GM21529 (cell line): ENCODE data around the gene PKN1.
A peak's percentile ranks its signal among the peaks of the same experiment; 100 is the strongest.

ENCODE experiments used
- ATAC-seq: cut with Tn5 transposase; IDR thresholded peaks from one replicate; pipeline ENCODE4 v1.9.1; 2021; ENCODE audit not compliant: unreplicated experiment

Gene PKN1

DNA sequence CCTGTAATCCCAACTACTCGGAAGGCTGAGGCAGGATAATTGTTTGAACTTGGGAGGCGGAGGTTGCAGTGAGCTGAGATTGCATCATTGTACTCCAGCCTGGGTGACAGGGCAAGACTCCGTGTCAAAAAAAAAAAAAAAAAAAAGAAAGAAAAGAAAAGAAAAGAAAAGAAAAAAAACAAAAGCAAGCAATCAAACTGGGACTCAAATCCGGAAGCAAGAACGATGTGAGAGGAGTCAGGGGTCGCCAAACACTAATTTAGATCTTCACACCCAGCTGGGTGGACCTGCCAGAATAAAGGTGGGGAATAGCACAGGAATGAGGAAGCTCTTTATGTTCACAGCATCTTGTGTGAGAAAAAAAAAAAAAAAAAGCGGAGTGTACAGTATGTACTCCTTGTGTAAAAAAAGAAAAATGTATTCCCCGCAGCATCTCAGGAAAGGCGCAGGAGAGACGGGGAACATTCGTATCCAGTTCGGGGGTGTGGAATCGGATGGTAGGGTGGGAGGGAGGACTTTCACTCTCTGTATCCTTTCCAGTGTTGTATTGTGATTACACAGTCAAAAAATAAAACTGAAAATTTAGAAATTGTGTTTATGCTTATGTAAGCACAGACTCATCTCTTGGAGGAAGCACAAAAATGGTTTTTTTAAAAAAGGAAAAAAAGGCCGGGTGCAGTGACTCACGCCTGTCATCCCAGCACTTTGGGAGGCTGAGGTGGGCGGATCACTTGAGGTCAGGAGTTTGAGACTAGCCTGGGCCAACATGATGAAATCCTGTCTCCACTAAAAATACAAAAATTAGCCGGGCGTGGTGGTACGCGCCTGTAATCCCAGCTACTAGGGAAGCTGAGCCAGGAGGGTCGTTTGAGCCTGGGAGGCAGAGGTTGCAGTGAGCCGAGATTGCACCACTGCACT, 77.5 kb downstream of the PKN1 start:
- ATAC-seq = no peak

DNA sequence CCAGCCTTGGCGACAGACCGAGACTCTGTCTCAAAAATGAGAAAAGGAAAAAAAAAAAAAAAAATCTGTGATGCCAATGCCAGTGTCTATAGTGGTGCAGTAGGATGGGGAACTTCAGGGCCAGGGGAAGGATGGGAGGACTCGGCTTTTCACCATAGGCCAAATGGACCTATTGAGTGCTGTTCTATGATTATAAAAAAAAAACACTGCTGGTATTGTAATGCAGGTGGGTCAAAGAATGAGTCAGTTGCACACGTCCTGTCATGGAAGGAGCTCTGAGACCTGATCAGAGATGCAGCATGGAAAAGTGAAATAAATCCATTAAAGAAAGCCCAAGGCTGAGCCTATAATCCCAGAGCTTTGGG, 78.1 kb downstream of the PKN1 start:
- no peak for ATAC-seq

DNA sequence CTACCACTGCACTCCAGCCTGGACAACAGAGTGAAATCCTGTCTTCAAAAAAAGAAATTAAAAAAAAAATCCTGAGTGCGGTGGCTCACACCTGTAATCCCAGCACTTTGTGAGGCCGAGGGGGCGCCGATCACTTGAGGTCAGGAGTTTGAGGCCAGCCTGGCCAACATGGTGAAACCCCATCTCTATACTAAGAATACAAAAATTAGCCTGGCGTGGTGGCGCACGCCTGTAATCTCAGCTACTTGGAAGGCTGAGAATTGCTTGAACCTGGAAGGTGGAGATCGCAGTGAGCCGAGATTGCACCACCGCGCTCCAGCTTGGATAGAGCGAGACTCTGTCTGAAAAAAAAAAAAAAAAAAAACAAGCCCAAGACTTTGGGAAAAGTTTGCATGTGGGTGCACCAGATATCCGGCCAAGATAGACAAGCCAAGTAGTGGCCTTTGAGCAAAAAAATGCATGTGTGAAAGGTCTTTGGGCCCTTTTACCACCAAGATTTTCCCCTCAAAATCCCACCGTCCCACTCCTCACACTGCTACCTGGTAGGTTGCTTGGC, 79.4 kb downstream of the PKN1 start:
- no peak for ATAC-seq

DNA sequence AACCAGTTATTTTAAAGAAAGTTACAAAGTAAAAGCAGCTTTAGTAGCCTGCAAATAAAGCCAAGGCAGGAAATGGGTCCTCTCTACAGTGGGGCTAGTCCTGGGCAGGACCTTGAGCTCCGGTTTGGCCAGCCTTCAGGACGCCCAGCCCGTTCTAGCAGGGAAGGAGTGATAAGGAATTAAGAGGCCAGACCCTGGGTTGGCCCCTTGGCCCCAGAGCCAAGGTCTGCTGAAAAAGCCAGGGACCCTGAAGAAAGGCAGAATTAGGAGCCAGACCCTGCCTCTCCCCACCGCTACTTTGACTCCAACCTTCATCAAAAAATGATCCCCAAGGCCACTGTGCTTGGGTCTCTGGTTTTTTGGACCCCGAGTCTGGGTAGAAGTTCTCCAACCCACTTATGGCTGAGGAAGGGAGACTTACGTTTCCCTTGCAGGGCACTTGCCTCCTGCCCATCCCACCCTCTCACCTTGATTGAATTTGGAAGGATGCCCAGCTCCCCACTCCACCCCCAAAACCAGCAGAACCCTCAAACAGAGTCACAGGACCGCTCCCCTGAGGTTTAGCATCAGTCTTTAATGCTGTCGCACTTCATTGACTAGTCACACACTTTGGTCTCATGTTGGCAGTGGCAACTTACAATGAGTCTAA, 81.2 kb downstream of the PKN1 start:
- ATAC-seq = no peak

DNA sequence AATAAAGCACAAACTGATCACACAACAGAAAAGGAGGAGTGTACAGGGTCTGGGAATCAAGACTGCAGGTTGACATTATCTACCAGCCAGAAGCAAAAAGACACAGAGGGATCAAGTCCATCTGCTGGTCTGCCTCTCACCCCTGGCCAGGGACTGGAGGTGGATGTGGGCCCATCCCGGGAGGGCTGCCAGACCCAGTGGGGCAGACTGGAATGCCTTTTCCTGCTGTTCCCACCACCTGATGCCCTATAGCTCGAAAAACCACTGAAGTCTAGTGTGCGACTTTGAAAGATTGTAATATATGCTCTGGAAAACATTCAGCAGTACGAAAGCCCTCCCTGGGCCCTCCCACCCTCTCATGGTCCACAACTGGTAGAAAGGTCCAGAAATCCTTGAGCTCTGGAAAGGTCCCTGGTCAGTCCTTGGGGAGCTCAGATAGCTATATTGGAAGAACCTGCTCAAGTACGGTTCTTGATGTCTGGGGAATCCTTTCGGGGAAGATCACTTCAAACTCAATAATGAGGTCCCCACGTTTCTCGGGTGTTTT, 82.5 kb downstream of the PKN1 start:
- no peak for ATAC-seq

DNA sequence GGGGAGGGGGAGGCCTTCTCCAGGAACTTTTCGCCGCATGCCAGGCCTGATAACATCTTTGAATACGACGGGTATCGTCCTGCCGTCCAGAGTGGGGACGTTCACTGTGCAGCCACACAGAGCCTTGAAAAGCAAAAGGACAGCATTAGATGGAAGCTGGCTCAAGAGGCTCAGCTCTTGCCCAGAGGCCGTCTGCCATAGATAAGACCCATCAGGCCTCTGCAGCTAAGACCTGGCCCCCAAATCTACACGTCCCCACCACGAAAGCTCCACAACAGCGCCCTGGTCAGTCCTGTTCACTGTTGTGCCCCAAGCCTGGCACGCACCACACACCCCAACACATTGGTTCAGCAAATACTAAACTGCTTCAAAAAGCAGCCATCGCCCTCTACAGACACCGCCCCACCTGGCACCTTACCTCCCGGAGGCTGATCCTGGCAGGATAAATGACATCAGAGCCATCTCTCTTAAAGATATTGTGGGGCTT, 83.0 kb downstream of the PKN1 start:
- no peak for ATAC-seq

DNA sequence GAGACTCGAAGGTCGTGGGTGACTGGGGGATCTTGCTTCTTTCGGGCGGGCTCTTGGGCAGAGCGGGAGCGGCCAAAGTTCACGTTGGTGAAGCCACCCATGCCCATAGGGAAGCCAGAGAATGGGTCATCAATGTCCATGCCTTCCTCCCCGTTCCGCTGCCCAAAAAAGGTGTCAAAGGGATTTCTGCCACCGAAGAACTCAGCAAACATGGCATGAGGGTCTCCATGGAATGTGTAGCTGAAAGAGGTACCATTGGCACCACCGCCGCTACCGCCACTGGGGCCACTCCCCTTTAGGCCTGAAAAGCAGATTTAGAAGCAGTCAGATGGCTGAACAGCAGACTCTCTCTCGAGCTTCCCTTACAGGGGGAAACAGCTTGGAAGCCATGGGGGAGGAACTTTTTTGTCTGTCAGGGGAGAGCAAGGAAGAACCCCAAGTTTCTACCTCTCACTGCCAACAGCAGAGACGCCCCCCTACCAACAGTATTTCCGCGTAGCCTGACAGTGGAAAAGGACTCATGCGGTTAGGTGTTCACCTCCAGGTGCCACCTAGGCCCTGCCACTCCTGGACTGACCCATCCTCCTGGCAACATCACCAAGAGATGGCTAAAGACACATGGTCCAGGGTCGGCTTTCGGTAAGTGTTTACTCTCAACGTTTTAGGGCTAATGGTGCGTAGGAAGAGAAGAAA, 83.8 kb downstream of the PKN1 start:
- ATAC-seq = no peak

DNA sequence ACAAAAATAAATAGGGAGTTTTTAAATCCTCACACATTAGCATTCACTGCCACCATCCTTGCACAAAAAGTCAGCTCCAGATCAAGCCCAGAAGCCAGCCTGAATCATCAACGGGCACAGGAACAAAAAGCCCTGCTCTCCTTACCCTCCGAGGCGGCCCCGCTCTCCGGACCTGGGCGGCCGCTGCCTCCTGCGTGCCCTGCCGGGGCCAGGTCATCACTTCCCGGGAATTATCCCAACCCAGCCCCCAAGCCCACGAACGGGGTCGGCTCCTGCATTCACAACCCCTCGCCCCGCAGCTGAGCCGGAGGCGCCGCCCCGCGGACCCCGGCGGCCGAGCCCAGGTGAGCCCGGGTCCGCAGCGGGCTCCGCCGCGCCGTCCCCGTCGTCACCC, 84.3 kb downstream of the PKN1 start:
- no peak for ATAC-seq

DNA sequence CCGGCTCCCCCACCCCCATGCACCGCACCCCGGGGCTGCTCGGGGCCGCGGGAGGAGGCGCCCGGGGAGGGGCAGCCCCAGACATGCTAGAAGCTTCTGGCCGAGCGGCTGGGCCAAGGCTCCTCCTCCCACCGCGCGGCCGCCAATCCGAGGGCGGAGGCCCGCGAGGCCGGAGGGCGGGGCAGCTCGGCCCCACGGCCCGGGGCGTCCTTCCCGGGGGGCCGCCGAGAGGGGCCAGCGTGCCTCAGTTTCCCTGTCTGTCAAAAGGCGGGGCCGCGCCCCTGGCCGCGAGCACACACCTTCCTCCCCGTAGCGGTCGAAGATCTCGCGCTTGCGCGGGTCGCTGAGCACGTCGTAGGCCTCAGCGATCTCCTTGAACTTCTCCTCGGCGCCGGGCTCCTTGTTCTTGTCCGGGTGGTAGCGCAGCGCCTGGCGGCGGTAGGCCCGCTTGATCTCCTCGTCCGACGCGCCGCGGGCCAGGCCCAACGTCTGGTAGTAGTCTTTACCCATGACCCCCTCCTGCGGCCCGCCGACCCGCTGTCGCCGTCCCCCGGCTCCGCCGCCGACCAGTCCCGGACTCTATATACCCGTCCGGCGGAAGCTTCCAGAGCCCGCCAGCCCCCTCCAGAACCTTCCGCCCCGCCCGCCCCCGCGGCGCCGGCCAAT, 84.9 kb downstream of the PKN1 start, which contains the start of gene DNAJB1:
Gene DNAJB1, minus strand, starts transcription at position 558 of the 666 bp plus-strand sequence. Its CDS starts 48 bp downstream, at position 510.
- ATAC-seq = peak; percentile 55

DNA sequence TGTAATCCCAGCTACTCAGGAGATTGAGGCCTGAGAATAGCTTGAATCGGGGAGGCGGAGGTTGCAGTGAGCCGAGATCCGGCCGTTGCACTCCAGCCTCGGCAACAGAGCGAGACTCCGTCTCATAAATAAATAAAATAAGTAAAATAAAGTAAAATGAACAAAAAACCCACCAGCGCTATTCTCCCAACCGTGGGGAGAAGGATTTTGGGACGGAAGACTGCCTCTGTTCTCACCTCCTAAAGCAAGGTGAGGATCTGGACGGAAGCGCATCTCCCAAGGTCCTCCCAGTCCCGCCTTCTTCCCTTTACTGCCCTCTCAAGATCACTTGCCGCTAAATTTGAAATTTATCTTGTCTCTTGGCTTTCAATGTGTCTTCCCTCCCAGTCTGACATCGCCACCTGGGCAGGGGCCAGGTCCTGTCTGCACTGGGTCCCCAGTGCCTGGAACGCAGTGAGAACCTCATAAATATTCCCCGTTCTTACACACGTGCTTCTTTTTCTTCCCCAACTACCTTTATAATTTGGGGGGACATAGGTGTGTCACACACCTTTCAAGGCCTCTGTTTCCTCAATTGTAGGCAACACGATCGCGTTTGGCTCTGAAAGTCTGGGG, 86.2 kb downstream of the PKN1 start:
- ATAC-seq = no peak

DNA sequence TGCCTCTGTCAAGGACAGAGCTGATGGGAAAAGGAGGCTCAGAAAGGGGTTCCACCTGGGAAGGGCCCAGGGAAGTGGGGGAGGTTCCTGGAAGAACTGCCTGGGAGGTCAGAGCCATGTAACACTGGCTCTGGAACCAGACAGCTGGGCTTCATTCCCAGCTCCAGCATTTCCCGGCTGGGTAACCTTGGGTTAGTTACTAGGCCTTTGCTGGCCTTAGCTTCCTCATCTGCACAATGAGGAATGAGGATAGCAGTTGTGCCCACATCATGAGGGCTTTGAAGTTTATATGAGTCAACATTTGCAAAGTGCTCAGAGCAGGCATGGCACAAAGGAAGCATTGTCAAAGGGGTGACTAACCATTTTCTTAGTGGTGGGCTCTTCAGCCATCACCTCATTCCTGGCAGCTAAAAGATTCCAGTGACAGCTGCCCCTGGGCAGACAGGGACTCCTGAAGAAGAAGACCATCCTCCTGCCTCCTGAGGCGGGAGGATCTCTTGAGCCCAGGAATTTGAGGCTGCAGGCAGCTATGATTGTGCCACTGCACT, 86.8 kb downstream of the PKN1 start:
- no peak for ATAC-seq

DNA sequence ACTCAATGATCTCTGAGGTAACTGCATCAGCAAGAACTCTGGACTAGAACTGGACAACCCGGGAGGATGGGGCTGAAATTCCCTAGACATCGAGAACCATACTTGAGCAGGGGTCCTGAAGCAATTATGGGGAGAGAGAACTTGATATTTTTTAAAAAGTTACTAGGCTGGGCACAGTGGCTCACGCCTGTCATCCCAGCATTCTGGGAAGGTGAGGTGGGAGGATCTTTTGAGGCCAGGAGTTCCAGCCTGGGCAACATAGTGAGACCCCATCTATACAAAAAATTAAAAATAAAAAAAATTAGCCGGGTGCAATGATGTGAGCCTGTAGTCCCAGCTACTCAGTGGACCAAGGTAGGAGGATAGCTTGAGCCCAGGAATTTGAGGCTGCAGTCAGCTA, 87.4 kb downstream of the PKN1 start:
- no peak for ATAC-seq
